BJ (cell line): ENCODE data around the gene UMODL1. TPM values are rescaled to one million over a fixed set of nuclear protein-coding genes. Genes with fewer than 3 reads are reported as not detected.

Experiments
- CTCF ChIA-PET: fragments of 350-600 bp; formaldehyde crosslinking; extraction: SDS; loops from one replicate; lab custom pipeline; 2021; ENCODE audit warnings: antibody characterized with exemption, inconsistent platforms; lab: Yijun Ruan, JAX
- POLR2A ChIA-PET: fragments of 300-600 bp; sonication (Branson Sonifier 250); formaldehyde crosslinking; extraction: SDS; loops from one replicate; lab custom pipeline; 2021; ENCODE audit warnings: antibody characterized with exemption; lab: Charles Lee
- DNase-seq: peaks from one replicate; pipeline ENCODE4 v3.0.0-alpha.2; 2011; ENCODE audit warnings: low read depth
- H3K27me3 ChIP-seq: 2 replicates; pipeline ENCODE4 v1.6.0; 2011; ENCODE audit warnings: low read length; ENCODE audit not compliant: control insufficient read depth, insufficient read depth
- H3K36me3 ChIP-seq: 2 replicates; pipeline ENCODE4 v1.5.1; 2011; ENCODE audit warnings: low read length; ENCODE audit not compliant: control insufficient read depth, insufficient read depth
- H3K4me3 ChIP-seq: 2 replicates; pipeline ENCODE4 v1.5.1; 2011; ENCODE audit warnings: low read depth, mild to moderate bottlenecking, control low read depth, low read length
- CTCF ChIP-seq: IDR thresholded peaks from 2 replicates; pipeline ENCODE4 v1.5.1; 2011; ENCODE audit warnings: low read depth, mild to moderate bottlenecking, control low read depth, inconsistent platforms, low read length, moderate library complexity; ENCODE audit not compliant: insufficient read depth
- polyA plus RNA-seq: library from polyadenylated mRNA; depleted of rRNA; stranded (reverse); fragments of >200 nt; gene quantifications from 2 replicates; pipeline ENCODE4 v1.2.3, GENCODE V29; 2011

The UMODL1 gene
- polyA plus RNA-seq, 1 experiment: 0.04 TPM

GRCh38 chr21:42079939-42080787 is 9.0 kb downstream of the UMODL1 start:
- no peak for DNase-seq
- no peak overlapping the region for H3K4me3 ChIP-seq
- ChIA-PET CTCF (interaction anchor here (0.6 to 1.7 kb wide), 5 partner anchors 19 to 177 kb away, joined by 3 to 10 read pairs (median 3); partner anchors contain the start of gene ZBTB21), POLR2A (no interaction called here)
- TF ChIP-seq CTCF: no peak
- no peaks in the 10 kb centered on the region for H3K36me3 ChIP-seq
- H3K27me3 ChIP-seq: no peaks in the 10 kb centered on the region

GRCh38 chr21:42080788-42081083 is 9.6 kb downstream of the UMODL1 start:
- Histone ChIP-seq H3K27me3 (no peaks in the 10 kb centered on the region), H3K36me3 (no peaks in the 10 kb centered on the region), H3K4me3 (no peak overlapping the region)
- no peak for TF ChIP-seq CTCF
- CTCF ChIA-PET: interaction anchor here (0.6 to 1.7 kb wide), 5 partner anchors 19 to 177 kb away, joined by 3 to 10 read pairs (median 3); partner anchors contain the start of gene ZBTB21
- DNase-seq: peak; percentile 86
- POLR2A ChIA-PET: no interaction called here

DNA sequence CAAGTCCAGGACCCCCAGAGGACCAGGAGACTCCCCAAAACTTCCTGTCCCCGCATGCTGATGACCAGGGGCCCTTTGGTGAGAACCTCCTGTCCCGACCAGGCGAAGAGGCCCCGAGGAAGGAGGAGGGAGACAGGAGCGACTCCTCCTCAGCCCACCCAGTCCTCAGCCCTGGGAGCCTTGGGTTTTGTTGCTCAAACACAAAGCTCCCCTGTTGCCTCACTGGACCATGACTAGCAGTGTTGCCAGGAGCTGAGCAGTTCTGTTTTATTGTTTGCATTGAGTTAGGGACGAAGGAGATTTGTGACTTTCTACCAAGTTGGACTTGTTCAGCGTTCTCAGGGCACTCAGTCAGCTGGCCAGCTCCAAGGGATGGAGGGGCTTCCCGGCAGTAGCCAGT is 10.0 kb downstream of the UMODL1 start:
- DNase-seq: no peak
- no peak overlapping the region for H3K4me3 ChIP-seq
- no peaks in the 10 kb centered on the region for H3K27me3 ChIP-seq
- POLR2A ChIA-PET: no interaction called here
- CTCF ChIA-PET: interaction anchor here (0.6 to 1.7 kb wide), 5 partner anchors 15 to 178 kb away, joined by 3 to 10 read pairs (median 3); partner anchors contain the start of gene ZBTB21
- H3K36me3 ChIP-seq: no peaks in the 10 kb centered on the region
- TF ChIP-seq CTCF: no peak

- CTCF ChIA-PET: interaction anchor here (1.2 to 1.4 kb wide), 2 partner anchors 14 to 16 kb away, joined by 3 read pairs; no protein-coding TSS in a partner anchor
- Histone ChIP-seq H3K4me3 (no peak overlapping the region), H3K27me3 (no peaks in the 10 kb centered on the region), H3K36me3 (no peaks in the 10 kb centered on the region)
- POLR2A ChIA-PET: no interaction called here
- TF ChIP-seq CTCF: no peak
- DNase-seq: no peak
Observed at GRCh38 chr21:42081931-42082381, 10.8 kb downstream of the UMODL1 start.
